HFF-Myc (cell line): ENCODE measurements around the gene SIPA1.

Experiments
- DNase-seq: peaks from one replicate; pipeline ENCODE4 v3.0.0-alpha.2; 2011; ENCODE audit warnings: low read depth; ENCODE audit errors: extremely low read depth
- H3K4me3 ChIP-seq: replicated peaks from 2 replicates; pipeline ENCODE4 v1.5.1; 2011; ENCODE audit warnings: low read depth, mild to moderate bottlenecking, control low read depth, low read length
- TF ChIP-seq, protein P1 (sequence below): IDR thresholded peaks from 2 replicates; pipeline ENCODE4 v1.5.1; 2012; ENCODE audit warnings: mild to moderate bottlenecking, low read depth, low read length, control low read depth; ENCODE audit errors: missing control alignments

SIPA1 gene

GRCh38 chr11:65592858-65593517 lies 44.9 kb upstream of the SIPA1 start:
- DNase-seq: no peak
- no peak overlapping the region for H3K4me3 ChIP-seq
- TF ChIP-seq, protein P1, sequence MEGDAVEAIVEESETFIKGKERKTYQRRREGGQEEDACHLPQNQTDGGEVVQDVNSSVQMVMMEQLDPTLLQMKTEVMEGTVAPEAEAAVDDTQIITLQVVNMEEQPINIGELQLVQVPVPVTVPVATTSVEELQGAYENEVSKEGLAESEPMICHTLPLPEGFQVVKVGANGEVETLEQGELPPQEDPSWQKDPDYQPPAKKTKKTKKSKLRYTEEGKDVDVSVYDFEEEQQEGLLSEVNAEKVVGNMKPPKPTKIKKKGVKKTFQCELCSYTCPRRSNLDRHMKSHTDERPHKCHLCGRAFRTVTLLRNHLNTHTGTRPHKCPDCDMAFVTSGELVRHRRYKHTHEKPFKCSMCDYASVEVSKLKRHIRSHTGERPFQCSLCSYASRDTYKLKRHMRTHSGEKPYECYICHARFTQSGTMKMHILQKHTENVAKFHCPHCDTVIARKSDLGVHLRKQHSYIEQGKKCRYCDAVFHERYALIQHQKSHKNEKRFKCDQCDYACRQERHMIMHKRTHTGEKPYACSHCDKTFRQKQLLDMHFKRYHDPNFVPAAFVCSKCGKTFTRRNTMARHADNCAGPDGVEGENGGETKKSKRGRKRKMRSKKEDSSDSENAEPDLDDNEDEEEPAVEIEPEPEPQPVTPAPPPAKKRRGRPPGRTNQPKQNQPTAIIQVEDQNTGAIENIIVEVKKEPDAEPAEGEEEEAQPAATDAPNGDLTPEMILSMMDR: no peak

GRCh38 chr11:65593518-65594414 lies 44.1 kb upstream of the SIPA1 start:
- no peak for DNase-seq
- TF ChIP-seq, protein P1: peak; percentile 74
- H3K4me3 ChIP-seq: no peak overlapping the region

GRCh38 chr11:65595131-65595530 lies 42.8 kb upstream of the SIPA1 start:
- DNase-seq: no peak
- H3K4me3 ChIP-seq: no peak overlapping the region
- TF ChIP-seq, protein P1: no peak

GRCh38 chr11:65595543-65596281 lies 42.2 kb upstream of the SIPA1 start, which contains the start of gene KCNK7:
Gene KCNK7, minus strand, starts transcription at chr11:65595800. Its CDS starts 28 bp downstream, at chr11:65595772.
- TF ChIP-seq, protein P1: no peak
- DNase-seq: no peak
- H3K4me3 ChIP-seq: no peak within 1 kb of the TSS

DNA sequence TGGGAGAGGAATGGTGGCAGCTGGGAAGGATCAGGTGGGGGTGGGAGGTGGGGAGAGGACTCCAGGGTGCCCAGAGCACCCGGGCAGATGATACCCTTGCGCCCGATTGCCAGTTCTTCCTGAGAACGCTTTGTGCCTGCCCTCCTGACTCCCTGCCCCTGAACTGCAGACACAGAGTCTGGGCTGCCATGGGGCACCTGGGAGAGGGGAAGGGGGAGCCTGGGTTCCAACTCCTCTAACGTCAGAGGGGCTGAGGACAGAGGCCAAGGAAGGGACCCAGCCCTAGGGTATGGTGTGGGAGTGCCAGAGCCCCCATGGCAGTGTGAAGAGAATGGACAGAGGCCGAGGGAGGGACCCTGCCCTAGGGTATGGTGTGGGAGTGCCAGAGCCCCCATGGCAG lies 41.4 kb upstream of the SIPA1 start:
- H3K4me3 ChIP-seq: no peak overlapping the region
- TF ChIP-seq, protein P1: no peak
- no peak for DNase-seq

DNA sequence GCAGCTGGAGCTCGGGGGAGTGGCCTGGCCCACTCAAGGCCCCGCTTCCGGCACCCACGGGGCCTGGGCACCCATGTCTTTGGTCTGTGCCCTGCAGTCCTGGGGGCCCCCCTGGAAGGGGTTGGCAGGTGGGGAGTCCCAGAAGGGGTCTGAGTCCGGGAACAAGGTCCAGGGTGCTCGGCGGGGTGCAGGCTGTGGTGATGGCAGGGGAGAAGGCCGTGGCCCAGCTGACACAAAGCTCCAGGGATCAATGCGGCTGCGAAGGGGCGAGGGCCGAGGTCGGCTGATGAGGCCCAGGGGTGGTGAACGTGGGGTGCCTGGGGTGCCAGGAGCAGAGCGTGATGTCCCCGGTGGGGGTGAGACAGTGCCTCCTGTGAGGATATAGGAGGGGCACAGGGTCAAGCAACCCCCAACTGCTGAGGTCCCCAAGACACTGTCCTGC lies 39.6 kb upstream of the SIPA1 start:
- no peak for DNase-seq
- TF ChIP-seq, protein P1: no peak
- no peak overlapping the region for H3K4me3 ChIP-seq
